GM19452 (cell line): ENCODE measurements around the gene AFF1.
"Not testable (repeated sequence)": the region's sequence is repeated elsewhere in the genome, so short reads cannot be mapped to it uniquely, and the experiment has no call there.

Experiments used
- ATAC-seq: cut with Tn5 transposase; IDR thresholded peaks from one replicate; pipeline ENCODE4 v1.9.1; 2021; ENCODE audit not compliant: unreplicated experiment

AFF1 gene

GRCh38 chr4:87077914-87078585 is 143.2 kb downstream of the AFF1 start:
- ATAC-seq = no peak

- ATAC-seq = no peak
These were observed 144.2 kb downstream of the AFF1 start for GRCh38 chr4:87078987-87079486.

- ATAC-seq = no peak
These were observed 145.2 kb downstream of the AFF1 start for GRCh38 chr4:87079967-87080366.

GRCh38 chr4:87080462-87080861 is 145.7 kb downstream of the AFF1 start:
- ATAC-seq = no peak

- no peak for ATAC-seq
These were observed 147.0 kb downstream of the AFF1 start for GRCh38 chr4:87081826-87082225.

GRCh38 chr4:87085732-87086131 is 150.9 kb downstream of the AFF1 start:
- ATAC-seq = not testable (repeated sequence)

GRCh38 chr4:87086143-87086805 is 151.5 kb downstream of the AFF1 start:
- no peak for ATAC-seq

GRCh38 chr4:87087015-87087414 is 152.2 kb downstream of the AFF1 start:
- ATAC-seq = no peak

- ATAC-seq = no peak
These were observed 152.6 kb downstream of the AFF1 start for GRCh38 chr4:87087420-87087819.

- no peak for ATAC-seq
These were observed 153.4 kb downstream of the AFF1 start for GRCh38 chr4:87088186-87088585.

GRCh38 chr4:87089368-87089767 is 154.6 kb downstream of the AFF1 start:
- ATAC-seq = no peak

GRCh38 chr4:87090305-87090704 is 155.5 kb downstream of the AFF1 start:
- ATAC-seq = no peak

- no peak for ATAC-seq
These were observed 157.8 kb downstream of the AFF1 start for GRCh38 chr4:87092389-87093141.

- peak; percentile 80 for ATAC-seq
These were observed 158.8 kb downstream of the AFF1 start for GRCh38 chr4:87093443-87094123.

- ATAC-seq = no peak
These were observed 162.3 kb downstream of the AFF1 start for GRCh38 chr4:87097075-87097474.

GRCh38 chr4:87100168-87100567 is 165.4 kb downstream of the AFF1 start:
- ATAC-seq = no peak

- no peak for ATAC-seq
These were observed 166.9 kb downstream of the AFF1 start for GRCh38 chr4:87101543-87102199.

GRCh38 chr4:87103086-87103485 is 168.3 kb downstream of the AFF1 start:
- no peak for ATAC-seq

GRCh38 chr4:87103691-87104187 is 168.9 kb downstream of the AFF1 start:
- ATAC-seq = no peak

- ATAC-seq = no peak
These were observed 170.5 kb downstream of the AFF1 start for GRCh38 chr4:87105101-87105845.
